A549 (cell line): ENCODE results near the gene CCDC60. TPM values are rescaled to one million over a fixed set of nuclear protein-coding genes. Genes with fewer than 3 reads are reported as not detected.

ENCODE experiments used
- ATAC-seq, 2 experiments: fragments of 200-7000 bp in 1 of 2; fragments of >200 bp in 1 of 2; cut with Nextera tagmentation in 1 of 2; cut with Tn5 transposase in 1 of 2; 3 replicates each; pipeline versions ENCODE4 v1.8.0 to v1.9.1; 2018 to 2020; ENCODE audit warnings: mild to moderate bottlenecking in 1 of 2, moderate library complexity in 1 of 2
- CTCF ChIA-PET: fragments of 300-600 bp; sonication (Branson Sonifier 250); formaldehyde crosslinking; extraction: SDS; loops from one replicate; lab custom pipeline; 2021; ENCODE audit warnings: antibody characterized with exemption, inconsistent platforms; lab: Yijun Ruan, JAX
- POLR2A ChIA-PET: fragments of 350-600 bp; formaldehyde crosslinking; extraction: SDS; loops from one replicate; lab custom pipeline; 2021; ENCODE audit warnings: antibody characterized with exemption, inconsistent platforms; lab: Yijun Ruan, JAX
- DNase-seq, 2 experiments: peaks; one replicate each; pipeline versions ENCODE4 v3.0.0 to v3.0.0-alpha.2; 2011 to 2016; ENCODE audit warnings: low read depth in 1 of 2, low spot score in 1 of 2
- FAIRE-seq: peaks from 2 replicates; lab custom pipeline; 2011; peaks lifted over from hg19 to GRCh38; lab: Jason Lieb, UNC
- H3K27ac ChIP-seq, 2 experiments: fragments of >200 bp; sonication (Bioruptor Twin); formaldehyde crosslinking; 3 replicates each; pipeline ENCODE4 v1.5.1; 2016 to 2017
- H3K4me1 ChIP-seq: fragments of >200 bp; sonication (Bioruptor Twin); formaldehyde crosslinking; 3 replicates; pipeline ENCODE4 v1.6.1; 2016
- H3K4me2 ChIP-seq: fragments of >200 bp; sonication (Bioruptor Twin); formaldehyde crosslinking; 3 replicates; pipeline ENCODE4 v1.6.1; 2016
- H3K4me3 ChIP-seq: fragments of >200 bp; sonication (Bioruptor Twin); formaldehyde crosslinking; 3 replicates; pipeline ENCODE4 v1.5.1; 2016
- H3K9me3 ChIP-seq: fragments of >200 bp; sonication (Bioruptor Twin); formaldehyde crosslinking; 3 replicates; pipeline ENCODE4 v1.6.1; 2016
- BHLHE40 ChIP-seq: IDR thresholded peaks from 2 replicates; pipeline ENCODE4 v1.6.1; 2012; ENCODE audit warnings: low read depth, low read length, inconsistent platforms
- CBX2 ChIP-seq: fragments of 200-600 bp; sonication (generic); IDR thresholded peaks from 2 replicates; pipeline ENCODE4 v1.6.1; 2016; ENCODE audit warnings: low read depth, mild to moderate bottlenecking, borderline replicate concordance
- CBX8 ChIP-seq: fragments of 200-600 bp; sonication (generic); IDR thresholded peaks from 2 replicates; pipeline ENCODE4 v1.6.1; 2016
- CEBPB ChIP-seq, 2 experiments: fragments of >200 bp in 1 of 2; sonication (Bioruptor Twin) in 1 of 2; formaldehyde crosslinking in 1 of 2; IDR thresholded peaks; 2 replicates each; pipeline ENCODE4 v1.6.1; 2012 to 2016
- JUN ChIP-seq, 2 experiments: fragments of >200 bp; sonication (Bioruptor Twin); formaldehyde crosslinking; IDR thresholded peaks; 2 replicates in 1 of 2; 3 replicates in 1 of 2; pipeline ENCODE4 v1.6.1; 2016 to 2017
- JUNB ChIP-seq: fragments of >200 bp; sonication (Bioruptor Twin); formaldehyde crosslinking; IDR thresholded peaks from 2 replicates; pipeline ENCODE4 v1.6.1; 2016
- KDM1A ChIP-seq: fragments of 200-600 bp; sonication (generic); IDR thresholded peaks from 2 replicates; pipeline ENCODE4 v1.6.1; 2016; ENCODE audit warnings: low read depth, mild to moderate bottlenecking
- MYC ChIP-seq: IDR thresholded peaks from 2 replicates; pipeline ENCODE4 v1.6.1; 2012; ENCODE audit warnings: mild to moderate bottlenecking, inconsistent platforms, low read length, improper control_type of control experiment, borderline replicate concordance
- NPAS2 ChIP-seq: fragments of 250-450 bp; sonication (Bioruptor Pico); IDR thresholded peaks from 2 replicates; pipeline ENCODE4 v1.8.0; 2022; ENCODE audit warnings: mild to moderate bottlenecking, moderate library complexity, borderline replicate concordance
- RAD21 ChIP-seq, 2 experiments: fragments of >200 bp in 1 of 2; sonication (Bioruptor Twin) in 1 of 2; formaldehyde crosslinking in 1 of 2; IDR thresholded peaks in 1 of 2; conservative IDR thresholded peaks in 1 of 2; 2 replicates in 1 of 2; 3 replicates in 1 of 2; pipeline ENCODE4 v1.6.1; 2012 to 2018; ENCODE audit warnings: inconsistent platforms in 1 of 2
- RARB ChIP-seq: fragments of 250-450 bp; sonication (Bioruptor Pico); IDR thresholded peaks from 2 replicates; pipeline ENCODE4 v1.8.0; 2021; ENCODE audit warnings: mild to moderate bottlenecking, moderate library complexity
- RNF2 ChIP-seq: fragments of 200-600 bp; sonication (generic); IDR thresholded peaks from 2 replicates; pipeline ENCODE4 v1.6.1; 2016; ENCODE audit warnings: low read depth, mild to moderate bottlenecking, antibody characterized with exemption, moderate library complexity, borderline replicate concordance
- SMC3 ChIP-seq: fragments of >200 bp; sonication (Bioruptor Twin); formaldehyde crosslinking; IDR thresholded peaks from 3 replicates; pipeline ENCODE4 v1.6.1; 2018; ENCODE audit warnings: inconsistent platforms
- ZFP36 ChIP-seq: fragments of 450-650 bp; IDR thresholded peaks from 2 replicates; pipeline ENCODE4 v1.6.1; 2014; ENCODE audit warnings: borderline replicate concordance; ENCODE audit not compliant: partially characterized antibody
- ZSCAN20 ChIP-seq: fragments of 250-450 bp; sonication (Bioruptor Pico); IDR thresholded peaks from 2 replicates; pipeline ENCODE4 v1.8.0; 2022; ENCODE audit warnings: mild to moderate bottlenecking, moderate library complexity
- WGBS: methylation state at CpG from one replicate; pipeline ENCODE4 v1.1.6; 2017; ENCODE audit errors: missing lambda C conversion rate; 5-methylcytosine and 5-hydroxymethylcytosine counted together
- polyA plus RNA-seq, 4 experiments: library from polyadenylated mRNA; depleted of rRNA in 3 of 4; stranded (reverse); fragments of >200 nt; fragmentation: RNase III in 1 of 4; extraction: RNeasy Plus Mini Kit Qiagen cat#74134 plus additional on column Dnase treatment in 1 of 4; gene quantifications; 2 replicates in 3 of 4; 3 replicates in 1 of 4; pipeline ENCODE4 v1.2.3, GENCODE V29; 2011 to 2017
- TF ChIP-seq, protein P1 (sequence below): fragments of 250-450 bp; sonication (Bioruptor Pico); IDR thresholded peaks from 2 replicates; pipeline ENCODE4 v1.5.0; 2020; ENCODE audit warnings: low read depth, mild to moderate bottlenecking, moderate library complexity
- TF ChIP-seq, protein P2 (sequence below): fragments of >200 bp; sonication (Bioruptor Twin); formaldehyde crosslinking; IDR thresholded peaks from 3 replicates; pipeline ENCODE4 v1.6.1; 2016
- TF ChIP-seq, protein P3 (sequence below): fragments of 250-450 bp; sonication (Bioruptor Pico); IDR thresholded peaks from 2 replicates; pipeline ENCODE4 v1.5.0; 2021; ENCODE audit warnings: mild to moderate bottlenecking, moderate library complexity, borderline replicate concordance

The CCDC60 gene
- polyA plus RNA-seq, 2 of the 4 experiments (the other 2 are of a cell fraction): 0.09 TPM; not detected in 1

- FAIRE-seq (no peak), ATAC-seq (no peak), DNase-seq (no peak)
- Histone ChIP-seq H3K4me2 (no peak overlapping the region), H3K4me3 (no peak overlapping the region), H3K4me1 (no peaks in the 10 kb centered on the region), H3K9me3 (no peaks in the 10 kb centered on the region), H3K27ac (no peak overlapping the region)
- POLR2A ChIA-PET: no interaction called here
- CTCF ChIA-PET: no interaction called here
- TF ChIP-seq RARB (CRISPR knock-in tag): no peak
- no peak for TF ChIP-seq RAD21 (conservative IDR thresholded peaks at IDR 0.05 in 1 of 2, IDR thresholded peaks at IDR 0.05 in 1 of 2)
- TF ChIP-seq, protein P1, sequence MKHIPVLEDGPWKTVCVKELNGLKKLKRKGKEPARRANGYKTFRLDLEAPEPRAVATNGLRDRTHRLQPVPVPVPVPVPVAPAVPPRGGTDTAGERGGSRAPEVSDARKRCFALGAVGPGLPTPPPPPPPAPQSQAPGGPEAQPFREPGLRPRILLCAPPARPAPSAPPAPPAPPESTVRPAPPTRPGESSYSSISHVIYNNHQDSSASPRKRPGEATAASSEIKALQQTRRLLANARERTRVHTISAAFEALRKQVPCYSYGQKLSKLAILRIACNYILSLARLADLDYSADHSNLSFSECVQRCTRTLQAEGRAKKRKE: no peak
- TF ChIP-seq CEBPB (IDR thresholded peaks at IDR 0.05): no peak
- TF ChIP-seq JUN (IDR thresholded peaks at IDR 0.05): no peak
- TF ChIP-seq SMC3: no peak
- no peak for TF ChIP-seq JUNB
- no peak for TF ChIP-seq RNF2
- no peak for TF ChIP-seq NPAS2 (CRISPR knock-in tag)
- TF ChIP-seq ZFP36: no peak
- no peak for TF ChIP-seq BHLHE40
- TF ChIP-seq, protein P2, sequence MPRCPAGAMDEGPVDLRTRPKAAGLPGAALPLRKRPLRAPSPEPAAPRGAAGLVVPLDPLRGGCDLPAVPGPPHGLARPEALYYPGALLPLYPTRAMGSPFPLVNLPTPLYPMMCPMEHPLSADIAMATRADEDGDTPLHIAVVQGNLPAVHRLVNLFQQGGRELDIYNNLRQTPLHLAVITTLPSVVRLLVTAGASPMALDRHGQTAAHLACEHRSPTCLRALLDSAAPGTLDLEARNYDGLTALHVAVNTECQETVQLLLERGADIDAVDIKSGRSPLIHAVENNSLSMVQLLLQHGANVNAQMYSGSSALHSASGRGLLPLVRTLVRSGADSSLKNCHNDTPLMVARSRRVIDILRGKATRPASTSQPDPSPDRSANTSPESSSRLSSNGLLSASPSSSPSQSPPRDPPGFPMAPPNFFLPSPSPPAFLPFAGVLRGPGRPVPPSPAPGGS: no peak
- no peak for TF ChIP-seq ZSCAN20 (CRISPR knock-in tag)
These were observed 35.4 kb upstream of the CCDC60 start for GRCh38 chr12:119299130-119299529.

DNA sequence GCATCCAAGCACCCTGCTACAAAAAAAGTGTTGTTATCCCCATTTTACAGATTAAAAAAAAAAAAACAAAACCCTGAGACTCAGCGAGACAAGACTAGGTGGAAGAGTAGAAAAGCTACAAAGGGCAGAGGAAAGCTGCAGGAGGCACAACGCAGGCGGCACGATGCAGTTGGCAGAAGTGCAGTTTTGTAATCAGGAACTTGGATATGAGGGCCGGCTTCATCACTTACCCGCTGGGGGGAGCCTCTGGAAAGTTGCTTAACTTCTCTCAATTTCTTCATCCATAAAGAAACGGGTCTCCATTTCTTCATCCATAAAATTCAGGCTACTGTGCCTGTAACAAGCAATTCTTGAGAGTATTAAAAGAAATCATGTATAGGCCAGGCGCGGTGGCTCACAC is 33.1 kb upstream of the CCDC60 start:
- Histone ChIP-seq H3K4me3 (no peak overlapping the region), H3K27ac (no peak overlapping the region), H3K4me2 (no peak overlapping the region), H3K9me3 (no peaks in the 10 kb centered on the region), H3K4me1 (no peaks in the 10 kb centered on the region)
- DNase-seq: no peak
- TF ChIP-seq BHLHE40 (no peak), CEBPB (IDR thresholded peaks at IDR 0.05) (0 out of 4 replicates have a peak, but pooled peaks have one; percentile 6 to 12)
- TF ChIP-seq, protein P3, sequence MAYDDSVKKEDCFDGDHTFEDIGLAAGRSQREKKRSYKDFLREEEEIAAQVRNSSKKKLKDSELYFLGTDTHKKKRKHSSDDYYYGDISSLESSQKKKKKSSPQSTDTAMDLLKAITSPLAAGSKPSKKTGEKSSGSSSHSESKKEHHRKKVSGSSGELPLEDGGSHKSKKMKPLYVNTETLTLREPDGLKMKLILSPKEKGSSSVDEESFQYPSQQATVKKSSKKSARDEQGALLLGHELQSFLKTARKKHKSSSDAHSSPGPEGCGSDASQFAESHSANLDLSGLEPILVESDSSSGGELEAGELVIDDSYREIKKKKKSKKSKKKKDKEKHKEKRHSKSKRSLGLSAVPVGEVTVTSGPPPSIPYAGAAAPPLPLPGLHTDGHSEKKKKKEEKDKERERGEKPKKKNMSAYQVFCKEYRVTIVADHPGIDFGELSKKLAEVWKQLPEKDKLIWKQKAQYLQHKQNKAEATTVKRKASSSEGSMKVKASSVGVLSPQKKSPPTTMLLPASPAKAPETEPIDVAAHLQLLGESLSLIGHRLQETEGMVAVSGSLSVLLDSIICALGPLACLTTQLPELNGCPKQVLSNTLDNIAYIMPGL (CRISPR knock-in tag): no peak
- ChIA-PET POLR2A (no interaction called here), CTCF (no interaction called here)
- FAIRE-seq: no peak
- ATAC-seq: no peak
- 24% methylated on average over 9 of the region's 9 CpGs for WGBS

DNA sequence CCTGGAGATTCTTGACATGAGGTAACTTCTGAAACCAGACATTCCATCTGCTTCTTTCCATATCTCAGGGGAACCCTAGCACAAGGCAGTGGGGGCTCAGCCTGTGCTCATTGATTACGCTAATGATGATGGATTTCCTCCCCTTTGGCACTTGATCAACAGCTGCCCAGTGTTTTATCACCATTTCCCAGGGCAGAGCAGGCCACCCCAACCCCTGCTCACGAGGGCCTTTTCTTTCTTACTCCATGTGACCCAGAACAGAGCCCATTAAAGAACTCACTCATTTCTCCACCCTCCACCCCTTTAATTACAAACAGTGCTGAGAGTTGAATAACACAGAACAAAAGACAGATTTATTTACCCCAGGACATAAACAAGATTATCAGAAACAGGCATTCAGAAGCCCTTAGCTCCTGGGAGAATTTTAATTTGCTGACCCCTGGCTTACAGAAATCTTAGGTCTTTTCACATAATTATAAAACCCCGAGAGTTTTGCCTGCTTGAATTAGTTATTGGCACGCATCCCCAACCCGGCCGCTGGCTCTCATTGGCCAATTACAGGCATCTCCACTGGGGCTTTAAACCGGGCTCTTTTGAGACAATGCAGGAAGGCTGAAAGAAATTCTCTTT is 32.0 kb upstream of the CCDC60 start:
- Histone ChIP-seq H3K4me2 (no peak overlapping the region), H3K9me3 (no peaks in the 10 kb centered on the region), H3K4me1 (no peaks in the 10 kb centered on the region), H3K27ac (no peak overlapping the region), H3K4me3 (no peak overlapping the region)
- WGBS: 19% methylated on average over 7 of the region's 7 CpGs
- no peak for DNase-seq
- no peak for FAIRE-seq
- CTCF ChIA-PET: interaction anchor here (0.7 kb wide), 1 partner anchor 671 kb away, joined by 3 read pairs; no protein-coding TSS in a partner anchor
- ATAC-seq: no peak
- POLR2A ChIA-PET: no interaction called here
- TF ChIP-seq CBX2: no peak
- no peak for TF ChIP-seq BHLHE40
- TF ChIP-seq, protein P3 (CRISPR knock-in tag): no peak
- no peak for TF ChIP-seq KDM1A
- no peak for TF ChIP-seq CBX8
- TF ChIP-seq MYC: no peak
- TF ChIP-seq ZSCAN20 (CRISPR knock-in tag): no peak
